HFFc6 (cell line): Measurements from ENCODE around the gene CTDSP2. TPM values are rescaled to one million over a fixed set of nuclear protein-coding genes. Genes with fewer than 3 reads are reported as not detected.

ENCODE experiments used
- DNase-seq: peaks from one replicate; pipeline ENCODE4 v3.0.0-alpha.2; 2018
- H3K27ac Mint-ChIP-seq: 2 replicates; pipeline ENCODE4 v1.8.0; 2020; ENCODE audit warnings: mild to moderate bottlenecking, mixed read lengths
- H3K27me3 Mint-ChIP-seq: 2 replicates; pipeline ENCODE4 v1.8.0; 2021; ENCODE audit warnings: mild to moderate bottlenecking, moderate library complexity, mixed read lengths; ENCODE audit not compliant: insufficient read depth
- H3K36me3 Mint-ChIP-seq: 2 replicates; pipeline ENCODE4 v1.8.0; 2021; ENCODE audit warnings: low read depth, mixed read lengths
- H3K4me1 Mint-ChIP-seq: 2 replicates; pipeline ENCODE4 v1.8.0; 2020; ENCODE audit warnings: low read depth, mixed read lengths
- H3K4me3 Mint-ChIP-seq: 2 replicates; pipeline ENCODE4 v1.8.0; 2020; ENCODE audit warnings: mild to moderate bottlenecking, moderate library complexity, mixed read lengths
- H3K9me3 Mint-ChIP-seq: 2 replicates; pipeline ENCODE4 v1.8.0; 2020; ENCODE audit warnings: mild to moderate bottlenecking, mixed read lengths
- total RNA-seq, 6 experiments: library from RNA; stranded (reverse); fragmentation: NEBNext Ultra II Directional; extraction: Animal tissue kit (Norgen Biotek cat#: 25700); gene quantifications; 2 replicates in 1 of 6; 3 replicates in 5 of 6; pipeline ENCODE4 v1.2.3, GENCODE V29; 2021
- TF ChIP-seq, protein P1 (sequence below): fragments of 200-600 bp; sonication (generic); IDR thresholded peaks from 2 replicates; pipeline ENCODE4 v1.5.0; 2021; ENCODE audit warnings: antibody characterized with exemption, mild to moderate bottlenecking

The CTDSP2 gene
- total RNA-seq, 6 experiments from 2014 or later: 99.2 to 128 (median 111) TPM

DNA sequence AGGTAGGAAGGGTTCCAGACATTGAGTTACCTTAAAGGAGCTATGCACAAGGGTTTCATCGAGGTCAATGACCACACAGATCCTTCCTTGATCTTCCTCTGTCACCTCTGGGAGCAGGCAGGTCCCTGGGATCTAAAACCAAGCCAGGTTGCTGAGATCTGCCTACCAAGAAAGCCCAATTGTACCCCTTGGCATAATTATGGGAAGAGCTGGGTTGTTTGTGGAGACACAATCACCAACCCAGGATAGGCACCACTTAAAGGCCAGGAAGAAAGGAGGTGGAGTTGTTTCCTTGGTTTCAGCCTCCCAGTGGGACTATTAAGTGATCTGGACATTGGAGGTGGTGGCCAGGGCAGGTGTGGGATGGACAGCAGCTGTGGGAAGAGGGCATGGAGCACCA lies 19.6 kb downstream of the CTDSP2 start:
- peaks cover 33% of the 10 kb centered on the region for H3K36me3 Mint-ChIP-seq
- no peaks in the 10 kb centered on the region for H3K9me3 Mint-ChIP-seq
- H3K27ac Mint-ChIP-seq: no peak overlapping the region
- H3K4me3 Mint-ChIP-seq: no peak overlapping the region
- H3K4me1 Mint-ChIP-seq: peaks cover 15% of the 10 kb centered on the region
- DNase-seq: no peak
- H3K27me3 Mint-ChIP-seq: no peaks in the 10 kb centered on the region; the same call in 1 of the 2 replicates
- TF ChIP-seq, protein P1, sequence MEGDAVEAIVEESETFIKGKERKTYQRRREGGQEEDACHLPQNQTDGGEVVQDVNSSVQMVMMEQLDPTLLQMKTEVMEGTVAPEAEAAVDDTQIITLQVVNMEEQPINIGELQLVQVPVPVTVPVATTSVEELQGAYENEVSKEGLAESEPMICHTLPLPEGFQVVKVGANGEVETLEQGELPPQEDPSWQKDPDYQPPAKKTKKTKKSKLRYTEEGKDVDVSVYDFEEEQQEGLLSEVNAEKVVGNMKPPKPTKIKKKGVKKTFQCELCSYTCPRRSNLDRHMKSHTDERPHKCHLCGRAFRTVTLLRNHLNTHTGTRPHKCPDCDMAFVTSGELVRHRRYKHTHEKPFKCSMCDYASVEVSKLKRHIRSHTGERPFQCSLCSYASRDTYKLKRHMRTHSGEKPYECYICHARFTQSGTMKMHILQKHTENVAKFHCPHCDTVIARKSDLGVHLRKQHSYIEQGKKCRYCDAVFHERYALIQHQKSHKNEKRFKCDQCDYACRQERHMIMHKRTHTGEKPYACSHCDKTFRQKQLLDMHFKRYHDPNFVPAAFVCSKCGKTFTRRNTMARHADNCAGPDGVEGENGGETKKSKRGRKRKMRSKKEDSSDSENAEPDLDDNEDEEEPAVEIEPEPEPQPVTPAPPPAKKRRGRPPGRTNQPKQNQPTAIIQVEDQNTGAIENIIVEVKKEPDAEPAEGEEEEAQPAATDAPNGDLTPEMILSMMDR: no peak

GRCh38 chr12:57826400-57826799 lies 20.1 kb downstream of the CTDSP2 start:
- TF ChIP-seq, protein P1: no peak
- Mint-ChIP-seq H3K27me3 (no peaks in the 10 kb centered on the region; the same call in 1 of the 2 replicates), H3K9me3 (no peaks in the 10 kb centered on the region), H3K4me1 (peaks cover 9% of the 10 kb centered on the region), H3K36me3 (peaks cover 33% of the 10 kb centered on the region), H3K4me3 (no peak overlapping the region), H3K27ac (no peak overlapping the region)
- DNase-seq: no peak

DNA sequence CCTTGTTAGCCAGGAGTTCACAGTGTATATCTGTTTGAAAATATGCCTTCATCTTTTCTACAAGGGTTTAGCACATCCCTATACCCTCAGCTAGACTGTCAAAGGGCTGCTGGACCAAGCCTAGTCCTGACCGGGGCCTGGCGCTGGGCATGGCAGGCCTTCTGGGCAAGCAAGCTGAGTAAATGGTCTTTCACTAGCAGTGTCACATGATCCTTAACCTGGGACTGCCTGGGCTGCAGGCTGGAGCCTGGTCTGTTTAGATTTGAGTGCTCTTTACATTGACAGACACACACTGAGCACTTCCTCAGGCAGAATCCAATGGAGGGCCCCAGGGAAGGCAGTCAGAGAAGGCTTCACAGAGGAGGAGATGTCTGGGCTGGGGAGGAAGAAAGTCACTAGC lies 21.1 kb downstream of the CTDSP2 start:
- Mint-ChIP-seq H3K27me3 (no peaks in the 10 kb centered on the region; the same call in none of the 2 replicates), H3K27ac (peak overlapping the region; percentile 8; the same call in 1 of the 2 replicates), H3K36me3 (peaks cover 33% of the 10 kb centered on the region), H3K9me3 (no peaks in the 10 kb centered on the region), H3K4me3 (no peak overlapping the region), H3K4me1 (peaks cover 7% of the 10 kb centered on the region; the same call in 1 of the 2 replicates)
- DNase-seq: no peak
- TF ChIP-seq, protein P1: no peak

DNA sequence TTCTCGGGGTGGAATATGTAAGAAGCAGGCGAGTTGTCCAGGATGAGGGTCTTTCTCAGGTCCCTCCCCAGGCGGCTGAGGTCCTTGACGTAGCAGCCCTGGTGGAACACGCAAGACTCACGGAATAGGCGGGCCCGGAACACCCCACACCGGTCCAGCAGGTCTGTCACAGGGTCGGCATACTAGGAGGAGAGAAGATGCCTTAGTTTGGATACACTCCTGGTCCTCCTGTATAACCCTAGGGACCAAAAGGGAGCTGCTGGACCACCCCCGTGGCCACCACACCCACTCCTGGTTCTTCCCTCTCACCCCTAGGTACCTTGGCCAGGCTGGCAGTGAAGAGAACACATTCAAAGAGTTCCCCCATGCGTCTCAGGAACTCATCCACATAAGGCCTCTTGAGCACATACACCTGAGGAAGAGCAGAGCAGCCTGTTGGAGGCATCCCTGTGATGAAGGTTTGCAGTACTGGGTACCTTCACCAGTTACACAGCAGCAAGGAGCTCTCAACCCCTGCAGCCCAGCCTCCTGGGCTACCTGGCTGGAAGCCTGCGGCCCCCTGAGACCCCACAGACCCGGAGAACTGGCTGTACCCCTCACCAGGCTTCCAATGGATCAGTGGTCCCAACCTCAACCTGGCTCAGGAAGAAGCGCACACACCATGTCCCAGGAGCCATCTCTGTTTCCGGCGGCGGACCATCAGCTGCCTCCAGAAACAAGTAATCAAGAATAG lies 22.5 kb downstream of the CTDSP2 start:
- Mint-ChIP-seq H3K36me3 (peaks cover 33% of the 10 kb centered on the region), H3K27ac (no peak overlapping the region), H3K9me3 (no peaks in the 10 kb centered on the region), H3K27me3 (no peaks in the 10 kb centered on the region; the same call in none of the 2 replicates), H3K4me1 (peaks cover 1% of the 10 kb centered on the region), H3K4me3 (no peak overlapping the region)
- TF ChIP-seq, protein P1: no peak
- no peak for DNase-seq

GRCh38 chr12:57823131-57823907 lies 23.2 kb downstream of the CTDSP2 start:
- H3K27ac Mint-ChIP-seq: peak overlapping the region; percentile 7; the same call in 1 of the 2 replicates
- H3K4me1 Mint-ChIP-seq: peaks cover 9% of the 10 kb centered on the region
- no peak overlapping the region for H3K4me3 Mint-ChIP-seq
- no peaks in the 10 kb centered on the region; the same call in none of the 2 replicates for H3K27me3 Mint-ChIP-seq
- peaks cover 33% of the 10 kb centered on the region for H3K36me3 Mint-ChIP-seq
- no peaks in the 10 kb centered on the region for H3K9me3 Mint-ChIP-seq
- TF ChIP-seq, protein P1: no peak
- no peak for DNase-seq
